Measurements from ENCODE around the gene TRIM41. TPM values are rescaled to one million over a fixed set of nuclear protein-coding genes. Genes with fewer than 3 reads are reported as not detected.
A peak's percentile ranks its signal among the peaks of the same experiment; 100 is the strongest.

Gene TRIM41
- total and polyA plus RNA-seq, 2 of the 13 experiments (the other 11 are each of a cell fraction or from before 2014, with no cell fraction given): 10.2 to 16.7 TPM

DNA sequence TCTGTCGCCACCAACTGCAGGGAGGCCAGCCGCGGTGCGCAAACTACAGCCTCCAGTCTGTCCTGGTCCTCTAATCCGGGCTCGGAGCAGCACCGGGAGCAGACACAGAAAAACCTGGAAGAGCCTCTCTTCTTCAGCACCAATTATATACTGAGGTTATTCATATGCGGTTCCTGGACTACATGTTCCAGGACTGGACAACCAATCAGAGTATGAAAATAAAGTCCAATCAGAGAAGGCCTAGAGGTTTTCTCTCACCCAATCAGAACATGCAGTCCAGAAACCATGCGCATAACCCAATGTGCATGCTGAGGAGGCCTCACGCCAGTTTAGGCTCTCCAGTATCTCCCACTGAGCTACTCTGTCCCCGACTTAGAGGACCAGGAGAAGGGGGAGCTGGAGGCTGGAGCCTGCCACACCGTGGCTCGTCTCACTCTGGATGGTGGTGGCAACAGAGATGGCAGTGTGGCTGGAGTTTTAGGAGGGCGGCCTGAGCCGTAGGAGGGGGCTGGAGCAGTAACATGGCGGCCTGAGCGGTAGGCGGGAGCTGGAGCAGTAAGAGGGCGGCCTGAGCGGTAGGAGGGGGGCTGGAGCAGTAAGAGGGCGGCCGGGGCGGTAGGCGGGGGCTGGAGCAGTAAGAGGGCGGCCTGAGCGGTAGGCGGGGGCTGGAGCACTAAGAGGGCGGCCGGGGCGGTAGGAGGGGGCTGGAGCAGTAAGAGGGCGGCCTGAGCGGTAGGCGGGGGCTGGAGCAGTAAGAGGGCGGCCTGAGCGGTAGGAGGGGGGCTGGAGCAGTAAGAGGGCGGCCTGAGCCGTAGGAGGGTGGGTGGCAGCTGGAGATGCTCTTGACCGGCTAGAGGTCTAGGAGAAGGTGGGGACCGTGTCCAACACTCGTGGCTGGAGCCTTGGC lies 58.2 kb downstream of the TRIM41 start (continued):
- TF ChIP-seq TAF1 (CRISPR knock-in tag; IDR thresholded peaks at IDR 0.05): peak; percentile 52; the same call in 1 of the 2 replicates
- no peak for TF ChIP-seq WIZ (CRISPR knock-in tag; IDR thresholded peaks at IDR 0.05)
- TF ChIP-seq PHF8 (CRISPR knock-in tag; IDR thresholded peaks at IDR 0.05): peak; percentile 66
- peak; percentile 58 for TF ChIP-seq NFYB (CRISPR knock-in tag; IDR thresholded peaks at IDR 0.05)
- TF ChIP-seq SAP130 (CRISPR knock-in tag; IDR thresholded peaks at IDR 0.05; ENCODE audit: low read depth): peak; percentile 27; the same call in 1 of the 2 replicates
- TF ChIP-seq ZNF687 (CRISPR knock-in tag; IDR thresholded peaks at IDR 0.05): peak; percentile 64
- TF ChIP-seq ZFY (CRISPR knock-in tag; IDR thresholded peaks at IDR 0.05): peak; percentile 33; the same call in 1 of the 2 replicates
- TF ChIP-seq, protein P1, sequence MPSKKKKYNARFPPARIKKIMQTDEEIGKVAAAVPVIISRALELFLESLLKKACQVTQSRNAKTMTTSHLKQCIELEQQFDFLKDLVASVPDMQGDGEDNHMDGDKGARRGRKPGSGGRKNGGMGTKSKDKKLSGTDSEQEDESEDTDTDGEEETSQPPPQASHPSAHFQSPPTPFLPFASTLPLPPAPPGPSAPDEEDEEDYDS (CRISPR knock-in tag; IDR thresholded peaks at IDR 0.05): peak; percentile 73
- TF ChIP-seq ZHX2 (IDR thresholded peaks at IDR 0.05; ENCODE audit: low read depth): no peak
- no peak for TF ChIP-seq ZHX2 (CRISPR knock-in tag; IDR thresholded peaks at IDR 0.05; ENCODE audit: borderline replicate concordance)
- TF ChIP-seq KDM2A (CRISPR knock-in tag; IDR thresholded peaks at IDR 0.05; ENCODE audit: borderline replicate concordance, low read depth): peak; percentile 29; the same call in 1 of the 2 replicates
- peak; percentile 77 for TF ChIP-seq ZFX (CRISPR knock-in tag; IDR thresholded peaks at IDR 0.05; ENCODE audit: low read depth)
- peak; percentile 66 for TF ChIP-seq YEATS2 (CRISPR knock-in tag; IDR thresholded peaks at IDR 0.05; ENCODE audit: borderline replicate concordance)
- TF ChIP-seq ZNF841 (CRISPR knock-in tag; IDR thresholded peaks at IDR 0.05; ENCODE audit: borderline replicate concordance): no peak
